Stimulated activated CD8-positive, alpha-beta memory T cell treated with anti-CD3 and anti-CD28 coated beads, Interleukin-7, amount 100 ng/mL, for 4 hours (primary cell): ENCODE data around the gene ZNF223.
A peak's percentile ranks its signal among the peaks of the same experiment; 100 is the strongest.

ENCODE experiments used
- DNase-seq, 2 donors: peaks; one replicate each; pipeline ENCODE4 v3.0.0-alpha.2; 2020; ENCODE audit warnings: low read depth in 2 of 2

Gene ZNF223

DNA sequence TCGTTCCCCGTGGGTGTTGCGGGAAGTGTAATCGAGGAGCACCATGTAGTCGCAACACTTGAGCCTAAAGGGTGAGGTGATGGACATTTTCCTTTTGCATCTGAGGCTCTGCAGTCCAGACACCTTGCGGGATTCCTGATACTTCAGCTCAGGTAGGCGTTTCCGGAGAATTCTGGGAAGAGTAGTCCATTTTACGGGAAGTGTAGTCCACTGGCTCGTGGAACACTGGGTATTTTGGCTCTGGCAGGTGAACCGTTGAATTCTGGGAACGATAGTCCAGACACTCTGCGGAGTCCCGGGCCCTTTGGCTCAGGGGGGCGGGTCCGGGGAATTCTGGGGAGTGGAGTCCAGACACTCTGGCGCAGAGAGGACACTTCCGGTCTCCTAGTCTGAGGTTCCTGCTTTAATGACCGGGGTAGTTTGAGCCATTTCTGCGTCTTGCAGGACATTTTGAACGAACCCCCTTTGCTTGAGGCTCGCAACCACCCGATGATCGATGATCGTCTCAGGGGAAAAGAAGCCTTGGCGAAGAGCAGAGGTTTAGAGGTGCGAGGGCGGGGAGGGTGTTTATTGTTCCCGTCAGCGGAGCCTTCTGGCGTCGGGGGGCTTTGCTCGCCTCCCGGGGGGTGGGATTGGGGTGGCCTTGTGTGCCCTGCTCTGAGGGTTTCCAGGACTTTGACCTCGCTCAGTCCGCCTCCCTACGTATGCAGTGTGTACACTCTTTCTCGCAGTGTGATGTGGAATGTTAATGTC lies at the start of gene ZNF223:
Gene ZNF223 (plus strand): TSS at position 387 of the 753 bp plus-strand sequence. CDS start 3,141 bp downstream, outside the sequence.
- DNase-seq, result peak; percentile 29 to 61

DNA sequence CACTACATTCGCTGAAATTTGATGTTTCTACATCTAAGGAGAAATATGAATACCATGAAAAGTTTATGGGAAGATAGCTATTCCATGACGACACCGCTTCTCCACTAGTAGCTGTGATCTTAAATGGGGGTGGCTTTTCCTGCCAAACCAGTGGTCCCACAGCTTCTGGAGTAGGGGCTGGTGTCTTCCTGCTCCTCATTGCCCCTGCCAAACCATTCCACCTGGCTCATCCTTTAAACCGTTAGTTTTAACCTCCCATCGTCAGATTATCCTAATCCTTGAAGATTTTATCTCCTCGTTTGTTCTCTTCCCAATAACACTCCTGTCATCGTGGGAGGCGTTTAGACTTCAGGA lies 49.6 kb upstream of the ZNF223 start:
- no peak for DNase-seq

DNA sequence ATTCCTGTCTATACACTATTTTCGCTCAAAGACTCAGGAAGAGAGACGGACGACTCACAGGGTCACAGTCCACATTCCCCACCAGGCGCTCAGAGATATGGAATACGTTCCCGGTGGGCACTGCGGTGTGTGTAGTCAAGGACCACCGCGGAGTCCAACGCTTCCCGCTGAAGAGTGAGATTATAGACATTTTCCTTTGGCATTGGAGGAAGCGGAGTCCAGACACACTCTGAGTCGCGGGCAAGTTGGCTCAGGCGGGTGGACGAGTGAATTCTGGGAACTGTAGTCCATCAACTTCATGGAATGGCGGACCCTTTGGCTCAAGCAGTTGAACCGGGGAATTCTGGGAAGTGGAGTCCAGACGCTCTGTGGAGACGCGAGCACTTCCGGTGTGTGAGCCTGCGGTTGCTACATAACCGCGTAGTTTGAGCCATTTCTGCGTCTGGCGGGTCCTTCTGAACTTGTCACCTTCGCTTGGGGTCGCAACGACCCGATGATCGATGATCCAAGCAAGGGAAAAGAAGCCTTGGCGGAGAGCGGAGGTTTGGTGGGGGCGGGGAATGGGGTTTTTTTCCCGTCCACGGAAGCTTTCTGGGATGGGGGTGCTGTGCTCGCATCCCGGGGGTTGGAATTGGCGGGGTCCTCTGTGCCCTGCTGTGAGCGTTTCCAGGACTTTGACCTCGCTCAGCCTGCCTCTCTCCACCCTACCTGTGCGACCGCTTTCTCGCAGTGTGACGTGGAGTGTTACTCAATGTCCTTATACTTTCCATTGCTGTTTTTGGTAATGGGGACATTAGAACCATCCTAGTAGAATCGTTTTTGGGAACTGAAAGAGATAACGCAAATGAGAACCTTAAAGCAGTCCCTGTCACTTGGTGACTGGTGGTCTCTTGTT lies 49.0 kb upstream of the ZNF223 start, which contains the start of gene ZNF230:
Gene ZNF230 (plus strand): TSS at position 392 of the 895 bp plus-strand sequence. CDS start 4,122 bp downstream, outside the sequence.
- peak; percentile 77 to 78 for DNase-seq

DNA sequence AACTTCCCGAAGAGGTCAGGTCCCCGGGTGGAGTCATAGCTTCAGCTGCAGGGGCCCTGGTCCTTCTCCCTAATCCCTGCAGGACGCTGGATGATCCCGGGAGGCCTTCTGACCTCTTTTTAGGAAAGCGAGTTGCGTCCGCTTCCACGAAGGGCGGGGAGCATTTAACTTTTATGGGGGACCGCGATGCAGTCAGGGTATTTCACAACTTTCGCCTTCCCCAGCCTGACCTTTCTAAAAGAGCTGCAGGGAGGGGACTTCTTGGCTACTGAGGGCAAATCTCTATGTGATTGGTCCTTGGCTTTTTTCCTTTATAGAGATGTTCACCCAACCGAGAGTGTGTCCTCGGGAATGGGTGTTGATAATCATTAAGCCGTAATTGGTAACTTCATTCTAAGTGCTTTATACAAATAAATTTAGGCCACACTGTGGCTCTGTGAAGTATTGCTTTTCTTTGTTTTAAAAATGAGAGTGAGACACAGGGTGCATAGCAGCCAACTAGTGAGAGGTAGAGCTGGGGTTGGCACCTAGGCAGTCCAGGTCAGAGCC lies 48.3 kb upstream of the ZNF223 start:
- no peak for DNase-seq

DNA sequence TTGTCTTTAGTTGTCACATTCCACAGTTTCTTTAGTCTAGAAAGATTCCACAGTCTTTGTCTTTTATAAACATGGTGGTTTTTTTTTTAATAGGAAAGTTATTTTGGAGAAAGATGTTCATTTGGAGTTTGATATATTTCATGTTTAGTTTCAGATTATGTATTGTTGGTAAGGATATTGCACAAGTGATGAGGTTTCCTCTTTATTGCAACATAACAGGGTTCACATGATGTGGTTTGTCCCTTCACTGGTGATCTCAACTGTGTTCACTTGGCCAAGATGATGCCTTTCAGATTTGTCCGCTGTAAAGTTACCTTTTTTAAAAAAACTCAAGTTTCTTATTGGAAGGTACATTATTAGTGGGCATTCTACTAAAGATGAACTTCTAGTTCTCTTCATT lies 45.9 kb upstream of the ZNF223 start:
- no peak for DNase-seq

DNA sequence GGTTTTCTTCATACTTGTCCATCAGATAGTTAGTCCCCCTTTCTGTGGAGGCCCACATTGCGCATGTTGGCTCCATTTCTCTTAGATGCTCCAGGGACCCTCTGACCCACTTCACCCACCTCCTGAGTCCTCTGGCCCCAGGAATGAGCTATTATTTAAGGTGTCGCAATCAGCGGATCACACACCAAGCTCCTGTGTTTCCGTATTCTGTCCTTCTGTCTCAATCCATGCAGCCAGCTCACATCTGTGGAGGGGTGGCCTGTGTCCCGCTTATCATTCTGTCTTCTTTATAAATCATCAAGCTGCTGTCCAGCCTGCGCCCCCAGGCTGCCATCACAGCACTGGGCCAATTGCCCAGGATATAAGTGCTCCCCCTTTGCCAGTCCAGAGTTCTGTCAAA lies 44.4 kb upstream of the ZNF223 start:
- no peak for DNase-seq

DNA sequence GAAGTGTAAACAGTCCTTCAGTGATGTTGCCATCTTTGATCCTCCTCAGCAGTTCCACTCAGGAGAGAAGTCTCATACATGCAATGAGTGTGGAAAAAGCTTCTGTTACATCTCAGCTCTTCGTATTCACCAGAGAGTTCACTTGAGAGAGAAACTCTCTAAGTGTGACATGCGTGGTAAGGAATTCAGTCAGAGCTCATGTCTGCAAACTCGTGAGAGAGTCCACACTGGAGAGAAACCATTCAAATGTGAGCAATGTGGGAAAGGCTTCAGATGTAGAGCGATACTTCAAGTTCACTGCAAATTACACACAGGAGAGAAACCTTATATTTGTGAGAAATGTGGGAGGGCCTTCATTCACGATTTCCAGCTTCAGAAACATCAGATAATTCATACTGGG lies 41.4 kb upstream of the ZNF223 start:
- no peak for DNase-seq

DNA sequence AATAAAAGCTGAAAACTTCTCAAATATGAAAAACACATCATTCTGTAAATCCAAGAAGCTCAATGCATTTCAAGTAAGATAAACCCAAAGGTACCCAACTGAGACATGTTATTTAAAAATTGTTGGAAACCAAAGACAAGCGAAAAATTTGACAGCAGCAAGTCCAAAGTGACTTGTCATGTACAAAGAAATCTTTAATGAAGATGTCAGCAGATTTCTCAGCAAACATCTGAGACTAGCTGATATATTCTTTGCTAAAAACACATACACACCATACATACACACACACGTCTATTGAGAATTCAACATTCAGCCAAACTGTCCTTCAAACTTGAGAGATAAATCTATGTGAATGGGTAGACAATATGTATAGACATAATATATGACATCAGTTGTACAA lies 32.3 kb upstream of the ZNF223 start:
- DNase-seq, result no peak

DNA sequence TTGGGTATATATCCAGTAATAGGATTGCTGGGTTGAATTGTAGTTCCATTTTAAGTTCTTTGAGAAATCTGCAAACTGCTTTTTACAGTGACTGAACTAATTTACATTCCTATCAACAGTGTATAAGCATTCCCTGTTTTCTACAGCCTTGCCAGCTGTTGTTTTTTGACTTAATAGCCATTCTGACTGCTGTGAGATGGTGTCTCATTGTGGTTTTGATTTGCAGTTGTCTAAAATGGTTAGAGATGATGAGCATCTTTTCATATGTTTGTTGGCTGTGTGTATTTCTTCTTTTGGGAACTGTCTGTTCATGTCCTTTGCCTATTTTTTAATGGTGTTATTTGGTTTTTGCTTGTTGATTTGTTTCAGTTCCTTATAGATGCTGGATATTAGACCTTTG lies 30.6 kb upstream of the ZNF223 start:
- DNase-seq, result no peak

DNA sequence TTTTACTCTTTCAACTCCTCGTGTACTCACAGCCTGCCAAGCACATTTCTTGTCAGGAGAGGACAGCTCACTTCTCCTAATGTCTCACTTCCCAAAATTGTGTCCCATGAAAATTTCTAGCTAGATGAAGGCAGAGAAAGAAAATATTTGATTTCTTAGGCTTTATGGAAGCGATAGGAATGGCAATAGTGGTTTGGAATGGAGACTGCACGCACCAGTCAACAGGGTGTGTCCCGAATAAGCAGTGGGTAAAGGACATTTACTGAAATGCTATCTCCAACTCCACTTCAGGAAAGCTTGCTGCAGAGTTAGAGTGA lies 27.0 kb upstream of the ZNF223 start:
- DNase-seq, result no peak

DNA sequence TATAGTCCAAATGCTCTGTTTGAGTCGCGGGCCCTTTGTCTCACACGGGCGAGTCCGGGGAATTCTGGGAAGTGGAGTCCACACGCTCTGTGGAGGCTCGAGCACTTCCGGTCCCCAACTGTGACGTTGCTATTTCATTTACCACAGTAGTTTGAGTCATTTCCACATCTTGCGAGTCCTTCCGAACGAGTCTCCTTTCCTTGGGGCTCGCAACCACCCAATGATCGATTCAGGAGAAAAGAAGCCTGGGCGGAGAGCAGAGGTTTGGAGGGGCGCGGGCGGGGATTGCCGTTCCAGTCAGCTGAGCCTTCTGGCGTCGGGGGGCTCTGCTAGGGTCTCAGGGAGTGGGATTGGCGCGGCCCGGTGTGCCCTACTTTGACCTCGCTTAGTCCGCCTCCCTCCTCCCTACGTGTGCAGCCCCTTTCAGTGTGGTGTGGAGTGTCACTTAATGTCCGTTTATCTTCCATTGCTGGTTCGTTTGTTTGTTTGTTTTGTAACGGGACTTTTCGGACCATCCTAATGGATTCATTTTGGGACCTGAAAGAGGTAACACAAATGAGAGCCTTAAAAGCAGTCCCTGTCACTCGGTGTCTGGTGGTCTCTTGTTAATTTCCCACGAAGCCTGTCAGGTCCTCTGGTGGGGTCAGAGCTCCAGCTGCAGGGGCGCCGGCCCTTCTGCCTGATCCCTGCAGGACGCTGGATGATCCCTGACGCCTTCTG lies 26.5 kb upstream of the ZNF223 start, which contains the start of gene ZNF222:
Gene ZNF222 (plus strand): TSS at position 163 of the 720 bp plus-strand sequence. CDS start 58 bp downstream, at position 221.
- peak; percentile 67 to 75 for DNase-seq

DNA sequence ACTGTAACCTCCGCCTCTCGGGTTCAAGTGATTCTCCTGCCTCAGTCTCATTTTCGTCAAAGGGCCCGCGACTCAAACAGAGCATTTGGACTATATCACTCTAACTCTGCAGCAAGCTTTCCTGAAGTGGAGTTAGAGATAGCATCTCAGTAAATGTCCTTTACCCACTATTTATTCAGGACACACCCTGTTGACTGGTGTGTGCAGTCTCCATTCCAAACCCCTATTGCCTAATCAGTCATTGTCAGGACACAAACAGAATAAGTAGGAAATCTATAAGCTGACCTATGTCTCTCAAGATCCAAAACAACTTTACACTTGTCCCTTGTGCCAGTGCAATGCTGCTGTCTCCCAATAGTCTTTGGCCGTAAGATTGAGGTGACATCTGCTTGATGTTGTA lies 25.2 kb upstream of the ZNF223 start:
- no peak for DNase-seq

DNA sequence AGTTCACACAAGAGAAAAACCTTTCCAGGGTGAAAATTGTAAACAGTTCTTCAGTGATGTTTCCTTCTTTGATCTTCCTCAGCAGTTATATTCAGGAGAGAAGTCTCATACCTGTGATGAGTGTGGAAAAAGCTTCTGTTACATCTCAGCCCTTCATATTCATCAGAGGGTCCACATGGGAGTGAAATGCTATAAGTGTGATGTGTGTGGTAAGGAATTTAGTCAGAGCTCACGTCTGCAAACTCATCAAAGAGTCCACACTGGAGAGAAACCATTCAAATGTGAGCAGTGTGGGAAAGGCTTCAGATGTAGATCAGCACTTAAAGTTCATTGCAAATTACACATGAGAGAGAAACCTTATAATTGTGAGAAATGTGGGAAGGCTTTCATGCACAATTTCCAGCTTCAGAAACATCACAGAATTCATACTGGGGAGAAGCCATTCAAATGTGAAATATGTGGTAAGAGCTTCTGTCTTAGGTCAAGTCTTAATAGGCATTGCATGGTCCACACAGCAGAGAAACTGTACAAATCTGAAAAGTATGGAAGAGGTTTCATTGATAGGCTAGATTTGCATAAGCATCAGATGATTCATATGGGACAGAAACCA lies 19.7 kb upstream of the ZNF223 start:
- no peak for DNase-seq

DNA sequence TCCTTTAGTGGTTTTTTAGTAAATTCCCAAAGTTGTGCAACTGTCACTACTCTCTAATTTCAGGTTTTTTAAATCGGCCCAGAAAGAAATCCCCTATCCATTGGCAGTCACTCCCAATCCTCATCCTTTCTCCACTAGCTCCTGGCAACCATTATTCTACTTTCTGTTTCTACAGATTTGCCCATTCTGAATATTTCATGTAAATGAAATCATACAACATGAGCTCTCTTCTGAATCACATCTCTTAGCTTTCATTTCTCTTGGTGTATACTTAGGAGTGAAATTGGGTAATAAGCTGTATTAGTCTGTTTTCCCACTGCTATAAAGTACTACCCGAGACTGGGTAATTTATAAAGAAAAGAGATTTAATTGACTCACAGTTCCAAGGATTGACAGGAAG lies 9.7 kb upstream of the ZNF223 start:
- DNase-seq, result no peak

DNA sequence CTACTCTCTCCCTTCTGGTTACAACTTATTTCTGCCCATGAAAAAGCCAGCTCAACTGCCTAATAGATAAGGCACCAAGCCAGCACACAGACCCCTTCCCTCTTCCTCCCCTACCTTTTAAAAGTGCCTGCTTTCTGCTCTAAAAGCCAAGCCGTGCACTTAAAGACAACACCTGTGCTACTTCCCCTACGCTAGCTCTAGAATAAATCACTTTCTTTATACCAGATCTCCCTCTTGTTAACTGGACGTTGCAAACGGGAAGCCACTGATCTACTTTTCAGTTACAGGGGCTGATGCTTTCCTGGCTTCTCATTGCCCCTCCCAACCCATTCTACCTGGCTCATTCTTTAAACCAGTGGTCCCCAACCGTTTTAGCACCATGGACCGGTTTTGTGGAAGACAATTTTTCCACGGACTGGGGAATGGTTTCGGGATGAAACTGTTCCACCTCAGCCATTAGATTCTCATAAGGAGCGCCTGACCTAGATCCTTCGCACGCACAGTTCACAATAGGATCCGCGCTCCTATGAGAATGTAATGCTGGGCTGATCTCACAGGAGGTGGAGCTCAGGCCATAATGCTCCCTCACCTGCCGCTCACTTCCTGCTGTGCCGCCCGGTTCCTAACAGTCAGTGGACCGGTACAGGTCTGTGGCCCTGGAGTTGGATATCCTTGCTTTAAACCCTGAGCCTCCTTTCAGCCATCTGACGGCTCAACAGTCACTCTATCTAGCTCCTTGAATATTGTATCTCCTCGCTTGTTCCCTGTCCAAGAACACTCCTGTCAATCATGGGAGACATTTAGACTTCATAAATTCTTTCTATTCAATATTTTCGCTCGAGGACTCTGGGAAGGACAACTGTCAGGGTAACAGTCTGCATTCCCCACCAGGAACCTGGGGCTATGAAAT lies 841 bp upstream of the ZNF223 start:
- DNase-seq, result no peak

DNA sequence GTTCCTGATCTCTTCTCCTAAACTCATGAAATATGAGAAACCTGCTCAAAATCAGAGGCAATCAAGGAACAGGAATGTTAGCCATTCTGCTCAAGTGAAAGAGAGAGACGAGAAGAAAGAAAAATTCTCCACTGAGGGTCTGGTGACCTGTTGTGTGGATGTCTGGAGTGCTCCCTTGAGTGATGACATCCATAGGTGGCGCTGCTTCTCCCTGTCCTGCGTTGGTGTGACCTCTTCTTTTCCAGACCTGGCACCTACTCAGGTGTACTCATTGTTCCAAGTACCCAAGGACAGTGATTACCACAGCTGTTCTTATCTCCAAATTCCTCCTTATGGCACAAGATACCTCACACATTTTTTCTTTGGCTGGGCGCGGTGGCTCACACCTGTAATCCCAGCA lies 4.0 kb downstream of the ZNF223 start:
- no peak for DNase-seq

DNA sequence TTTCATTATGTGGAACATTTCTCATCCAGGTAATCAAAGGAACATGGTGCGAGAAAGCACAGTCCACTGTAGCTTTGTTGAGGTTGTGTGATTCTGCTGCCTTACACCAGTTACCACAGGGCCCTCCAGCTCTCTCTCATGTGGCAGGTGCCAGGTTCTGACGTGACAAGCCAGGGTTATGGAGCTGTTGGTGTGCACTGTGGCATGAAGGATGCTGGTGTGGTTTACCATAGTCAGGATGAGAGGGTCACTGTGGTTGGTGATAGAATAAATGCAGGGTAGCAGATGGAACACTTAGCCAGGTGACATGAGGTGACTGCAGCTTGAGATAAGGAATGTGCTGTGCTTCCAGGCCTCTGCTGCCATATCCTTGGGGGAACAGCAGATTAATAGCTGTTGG lies 7.4 kb downstream of the ZNF223 start:
- no peak for DNase-seq

DNA sequence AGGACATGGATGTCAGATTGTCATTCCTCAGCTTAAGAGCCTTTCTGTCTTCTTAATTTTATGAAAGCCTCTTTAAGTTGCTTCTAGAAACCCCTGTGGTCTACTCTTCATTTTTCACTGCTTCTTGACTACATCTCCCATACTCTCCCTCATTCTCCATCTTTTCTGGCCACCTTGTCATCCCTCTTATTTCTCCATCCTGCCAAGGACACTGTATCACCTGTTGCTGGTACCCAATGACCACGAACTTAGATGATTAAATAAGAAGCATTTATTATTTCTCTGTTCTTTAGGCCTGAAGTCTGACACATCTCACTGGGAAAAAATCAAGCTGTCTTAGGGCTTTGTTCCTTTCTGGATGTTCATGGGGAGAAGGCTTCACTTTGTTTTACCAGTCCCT lies 9.2 kb downstream of the ZNF223 start:
- no peak for DNase-seq

DNA sequence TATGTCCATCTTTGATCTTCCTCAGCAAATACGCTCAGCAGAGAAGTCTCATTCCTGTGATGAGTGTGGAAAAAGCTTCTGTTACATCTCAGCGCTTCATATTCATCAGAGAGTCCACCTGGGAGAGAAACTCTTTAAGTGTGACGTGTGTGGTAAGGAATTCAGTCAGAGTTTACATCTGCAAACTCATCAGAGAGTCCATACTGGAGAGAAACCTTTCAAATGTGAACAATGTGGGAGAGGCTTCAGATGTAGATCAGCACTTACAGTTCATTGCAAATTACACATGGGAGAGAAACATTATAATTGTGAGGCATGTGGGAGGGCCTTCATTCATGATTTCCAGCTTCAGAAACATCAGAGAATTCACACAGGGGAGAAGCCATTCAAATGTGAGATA lies 14.5 kb downstream of the ZNF223 start:
- DNase-seq, result no peak

DNA sequence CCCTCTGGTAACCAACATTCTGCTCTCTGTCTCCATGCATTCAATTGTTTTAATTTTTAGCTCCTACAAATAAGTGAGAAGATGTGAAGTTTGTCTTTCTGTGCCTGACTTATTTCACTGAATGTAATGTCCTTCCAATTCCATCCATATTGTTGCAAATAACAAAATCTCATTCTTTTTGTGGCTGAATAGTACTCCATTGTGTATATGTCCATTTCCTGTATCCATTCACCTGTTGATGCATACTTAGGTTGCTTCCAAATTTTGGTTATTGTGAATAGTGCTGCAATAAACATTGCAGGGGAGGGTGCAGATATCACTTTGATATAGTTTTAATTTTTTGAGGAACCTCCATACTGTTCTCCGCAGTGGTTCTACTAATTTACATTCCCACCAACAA lies 17.6 kb downstream of the ZNF223 start:
- DNase-seq, result no peak
